ENCODE results near the gene LRP4. TPM values are rescaled to one million over a fixed set of nuclear protein-coding genes. Genes with fewer than 3 reads are reported as not detected.
A peak's percentile ranks its signal among the peaks of the same experiment; 100 is the strongest.

LRP4 gene
- total RNA-seq (2016; rRNA removed; fragmentation: Illumina TruSeq; extraction: Trizol) (6.8 and 13.3 TPM in 2 replicates), polyA plus RNA-seq (2011; rRNA removed) (4.7 and 4.8 TPM in 2 replicates), polyA minus RNA-seq (2011; rRNA and poly(A)+ RNA removed; ENCODE audit: low replicate concordance) (12.7 and 19.5 TPM in 2 replicates), Bru-seq, nascent RNA (percentile 55 among the genes with signal in this experiment), BruChase-seq, experiment 1, labeled RNA remaining after a 6-hour chase (percentile 68 among the genes with signal in this experiment), BruChase-seq, experiment 2, labeled RNA remaining after a 2-hour chase (percentile 63 among the genes with signal in this experiment)
- 1.8 TPM in 2 replicates for total RNA-seq (2016; cell fraction: cytosol; rRNA removed; fragmentation: Illumina TruSeq; extraction: Trizol; ENCODE audit: low read depth)
- 4.9 and 11.8 TPM in 2 replicates for total RNA-seq (2016; cell fraction: insoluble cytoplasmic fraction; rRNA removed; fragmentation: Illumina TruSeq; extraction: Trizol)
- total RNA-seq (2016; cell fraction: membrane; rRNA removed; fragmentation: Illumina TruSeq; extraction: Trizol) = 4.6 and 6.2 TPM in 2 replicates
- 21.3 and 24.5 TPM in 2 replicates for total RNA-seq (2016; cell fraction: nucleus; rRNA removed; fragmentation: Illumina TruSeq; extraction: Trizol)
- polyA plus RNA-seq (2011; cell fraction: cytosol; rRNA removed) = 3.8 and 4.1 TPM in 2 replicates
- polyA plus RNA-seq (2011; cell fraction: nucleus; rRNA removed) = 23.6 and 25.6 TPM in 2 replicates
- polyA plus RNA-seq (2012) = 8.8 and 9.0 TPM in 2 replicates
- 1.1 and 1.4 TPM in 2 replicates for polyA plus RNA-seq (2016; cell fraction: cytosol; fragmentation: Illumina TruSeq; extraction: Trizol; ENCODE audit: low read depth)
- polyA plus RNA-seq (2016; cell fraction: insoluble cytoplasmic fraction; fragmentation: Illumina TruSeq; extraction: Trizol; ENCODE audit: low read depth) = 5.5 and 6.7 TPM in 2 replicates
- polyA plus RNA-seq (2016; cell fraction: membrane; fragmentation: Illumina TruSeq; extraction: Trizol; ENCODE audit: low read depth) = 2.8 and 3.3 TPM in 2 replicates
- 45.4 and 47.6 TPM in 2 replicates for polyA plus RNA-seq (2016; cell fraction: nucleus; fragmentation: Illumina TruSeq; extraction: Trizol; ENCODE audit: insufficient read depth, low read depth)
- polyA minus RNA-seq (2011; cell fraction: cytosol; rRNA and poly(A)+ RNA removed) = 4.9 and 7.0 TPM in 2 replicates
- polyA minus RNA-seq (2011; cell fraction: nucleus; rRNA and poly(A)+ RNA removed) = 14.5 and 15.7 TPM in 2 replicates
- long read RNA-seq, experiment 1, partial matches to known transcripts = 2 of 6 reads
- long read RNA-seq, experiment 1, other reads (novel, unspliced or antisense) = 4 of 6 reads
- long read RNA-seq, experiment 2, full-length matches to known transcripts = 4 of 18 reads
- long read RNA-seq, experiment 2, partial matches to known transcripts = 10 of 18 reads
- long read RNA-seq, experiment 2, other reads (novel, unspliced or antisense) = 4 of 18 reads

- no peak for DNase-seq (ENCODE audit: low spot score)
- ChIA-PET POLR2A (no interaction called here), CTCF (ENCODE audit: low intra/inter-chr PET ratio, low total read pairs) (no interaction called here)
- TF ChIP-seq ARID4A (CRISPR knock-in tag; IDR thresholded peaks at IDR 0.05; ENCODE audit: borderline replicate concordance) (peak; percentile 60; the same call in 1 of the 2 replicates), AGO2 (optimal IDR thresholded peaks at IDR 0.05; ENCODE audit: low read depth, low read length) (peak; percentile 30), MYPOP (CRISPR knock-in tag; IDR thresholded peaks at IDR 0.05) (no peak), THRA (CRISPR knock-in tag; IDR thresholded peaks at IDR 0.05; ENCODE audit: borderline replicate concordance) (no peak), ZNF121 (CRISPR knock-in tag; IDR thresholded peaks at IDR 0.05) (no peak), ZNF564 (CRISPR knock-in tag; IDR thresholded peaks at IDR 0.05) (no peak), NR3C1 (CRISPR knock-in tag; IDR thresholded peaks at IDR 0.05) (no peak), ZNF768 (CRISPR knock-in tag; IDR thresholded peaks at IDR 0.05) (0 out of 2 replicates have a peak, but pooled peaks have one; percentile 32), ELF3 (CRISPR knock-in tag; IDR thresholded peaks at IDR 0.05) (no peak)
Observed at GRCh38 chr11:46918083-46918787, at the start of gene LRP4. LRP4 (minus strand) TSS chr11:46918550; CDS start chr11:46918379, 171 bp downstream.

More at GRCh38 chr11:46918083-46918787, at the start of gene LRP4:
- peak within 1 kb of the TSS; percentile 74 for H3K9ac ChIP-seq (ENCODE audit: insufficient read depth, low read depth, low read length)
- peak within 1 kb of the TSS; percentile 68 to 91 (median 75) for H3K4me3 ChIP-seq (replicated peaks in 1 of 3; ENCODE audit: insufficient read depth in 1 of 3, low read depth in 2 of 3, low read length in 3 of 3)
- H3K27me3 ChIP-seq (ENCODE audit: control insufficient read depth in 1 of 2, insufficient read depth in 2 of 2, low read length in 2 of 2) = peaks cover 2 to 7% of the 10 kb centered on the region in 2 experiments; a peak in 1 of 5 replicates
- peak within 1 kb of the TSS; percentile 99 for H3K4me2 ChIP-seq (ENCODE audit: low read depth, low read length)
- ATAC-seq (peak; percentile 73), FAIRE-seq (no peak)
- no peaks in the 10 kb centered on the region for H3K36me3 ChIP-seq (replicated peaks in 1 of 2; ENCODE audit: control insufficient read depth in 1 of 2, insufficient read depth in 2 of 2, low read length in 2 of 2)
- BruUV-seq (replicated peaks) = no TSS peak
- in situ Hi-C loops (cut with HindIII; ENCODE audit: extremely low pct_ligation_motif_present, low pct_unique_long_range_greater_than_20kb) (loop anchor here (5.0 kb wide), 1 partner anchor 234 kb away; no protein-coding TSS in a partner anchor), intact Hi-C loops (cut with micrococcal nuclease; ENCODE audit: unreplicated experiment) (no loop called here)
- H3K4me1 ChIP-seq (ENCODE audit: insufficient read depth, low read length) = peaks cover 35% of the 10 kb centered on the region
- no peak within 1 kb of the TSS for H2AFZ ChIP-seq (ENCODE audit: low read length)
- H3K9me3 ChIP-seq (ENCODE audit: low read length) = no peaks in the 10 kb centered on the region
- peak within 1 kb of the TSS; percentile 71 for H3K27ac ChIP-seq (ENCODE audit: extremely low read length, insufficient read depth, low read length)
- 10% methylated on average over 4 of the region's 97 CpGs for WGBS (ENCODE audit: low lambda C conversion rate)
- peaks cover 15% of the 10 kb centered on the region for H3K79me2 ChIP-seq (ENCODE audit: insufficient read depth, low read length)
- H4K20me1 ChIP-seq (ENCODE audit: insufficient read depth, low read length) = no peaks in the 10 kb centered on the region

Measured in HepG2 (cell line).